Stimulated activated CD8-positive, alpha-beta memory T cell treated with anti-CD3 and anti-CD28 coated beads, Interleukin-2, amount 100 ng/mL, for 48 hours (primary cell): ENCODE data around the gene FAP.
A peak's percentile ranks its signal among the peaks of the same experiment; 100 is the strongest.

Source experiments
- DNase-seq, 2 donors: peaks; one replicate each; pipeline ENCODE4 v3.0.0-alpha.2; 2020; ENCODE audit warnings: low read depth in 2 of 2

The FAP gene

DNA sequence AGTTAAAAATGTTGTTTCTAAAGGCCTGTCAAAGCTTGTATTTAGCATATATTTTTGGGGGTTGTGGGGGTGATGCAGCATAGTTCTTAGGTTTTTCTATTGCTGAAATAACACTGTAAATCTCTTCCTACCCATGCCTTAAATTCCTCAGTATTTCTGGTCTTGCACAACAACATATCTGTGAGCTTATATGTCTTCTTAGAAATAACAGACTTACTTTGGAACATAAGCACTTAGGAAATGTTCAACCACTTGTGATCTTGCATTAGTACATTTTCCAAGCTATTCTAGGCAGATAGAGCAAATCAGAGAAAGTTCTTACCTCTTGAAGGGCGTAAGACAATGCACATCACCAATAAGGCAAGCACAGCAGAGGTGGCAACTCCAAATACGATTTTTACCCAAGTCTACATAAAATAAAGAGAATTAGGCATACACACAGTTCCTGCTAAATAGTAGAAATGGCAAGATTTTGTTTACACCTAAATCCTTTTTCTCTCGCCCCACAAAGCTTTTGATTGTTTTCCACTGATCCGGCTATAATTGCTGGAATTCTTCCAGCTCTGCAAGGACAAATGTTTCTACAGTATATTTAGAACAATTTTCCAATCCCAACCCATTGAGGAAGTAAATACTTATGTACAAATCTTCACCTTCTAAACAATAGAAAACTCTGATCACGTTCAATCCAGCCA, 512 bp downstream of the FAP start:
- DNase-seq = no peak

DNA sequence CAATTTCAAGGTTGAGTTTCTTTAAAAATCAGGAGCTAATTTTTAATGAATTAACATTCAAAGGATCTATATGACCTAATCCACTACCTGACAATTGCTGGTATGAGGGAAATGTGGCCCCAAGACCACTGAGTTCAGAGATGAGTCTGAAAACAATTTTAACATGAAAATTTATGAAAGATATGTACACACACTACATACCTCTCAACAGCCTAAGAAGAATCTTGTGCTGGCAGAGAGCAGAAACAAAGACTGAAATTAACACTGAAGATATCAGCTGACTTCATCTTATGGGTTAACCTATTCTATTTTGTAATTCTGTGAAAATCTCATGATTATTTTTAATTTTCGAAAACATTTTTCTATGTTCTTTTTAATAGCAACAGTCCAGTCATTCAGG, 1.7 kb downstream of the FAP start:
- DNase-seq = no peak

DNA sequence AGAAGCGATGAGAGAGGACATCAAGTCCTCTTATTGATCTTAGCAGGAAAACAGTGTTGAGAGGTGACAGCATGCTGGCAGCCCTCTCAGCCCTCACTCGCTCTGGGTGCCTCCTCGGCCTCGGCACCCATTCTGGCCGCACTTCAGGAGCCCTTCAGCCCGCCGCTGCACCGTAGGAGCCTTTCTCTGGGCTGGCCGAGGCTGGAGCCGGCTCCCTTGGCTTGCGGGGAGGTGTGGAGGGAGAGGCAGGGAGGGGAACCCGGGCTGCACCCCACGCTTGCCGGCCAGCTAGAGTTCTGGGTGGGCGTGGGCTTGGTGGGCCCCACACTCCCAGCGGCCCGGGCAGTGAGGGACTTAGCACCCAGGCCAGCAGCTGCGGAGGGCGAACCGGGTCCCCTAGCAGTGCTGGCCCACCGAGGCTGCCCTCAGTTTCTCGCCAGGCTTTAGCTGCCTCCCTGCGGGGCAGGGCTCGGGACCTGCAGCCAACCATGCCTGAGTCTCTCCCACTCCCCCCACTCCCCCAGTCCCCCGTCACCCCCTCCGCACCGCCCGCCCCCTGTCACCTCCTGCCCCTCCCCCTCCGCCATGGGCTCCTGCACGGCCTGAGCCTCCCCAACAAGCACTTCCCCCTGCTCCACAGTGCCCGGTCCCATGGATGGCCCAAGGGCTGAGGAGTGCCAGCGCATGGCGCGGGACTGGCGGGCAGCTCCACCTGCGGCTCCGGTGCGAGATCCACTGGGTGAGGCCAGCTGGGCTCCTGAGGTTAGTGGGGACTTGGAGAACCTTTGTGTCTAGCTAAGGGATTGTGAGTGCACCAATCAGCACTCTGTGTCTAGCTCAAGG, 8.4 kb downstream of the FAP start:
- DNase-seq = no peak

DNA sequence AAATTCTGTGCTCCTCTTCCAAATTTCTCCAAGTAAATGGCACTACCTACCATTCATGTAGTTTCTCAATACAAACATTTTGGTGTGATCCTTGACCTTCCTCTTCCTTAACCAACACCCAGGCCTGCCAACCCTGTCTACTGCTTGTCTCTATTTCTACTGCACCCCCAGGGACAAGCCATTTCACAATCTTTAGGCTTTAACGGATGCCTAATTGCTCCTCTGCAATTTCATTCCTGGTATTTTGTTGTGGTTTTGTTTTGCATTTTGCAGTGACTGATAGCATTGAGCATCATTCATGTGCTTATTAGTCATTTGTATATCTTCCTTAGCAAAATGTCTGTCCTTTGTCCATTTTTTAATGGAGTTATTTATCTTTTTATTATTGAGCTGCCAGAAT, 10.0 kb downstream of the FAP start:
- no peak for DNase-seq

- DNase-seq = no peak
These were observed 10.6 kb downstream of the FAP start for GRCh38 chr2:162232671-162233070.

GRCh38 chr2:162232027-162232426, 11.2 kb downstream of the FAP start:
- DNase-seq = no peak

DNA sequence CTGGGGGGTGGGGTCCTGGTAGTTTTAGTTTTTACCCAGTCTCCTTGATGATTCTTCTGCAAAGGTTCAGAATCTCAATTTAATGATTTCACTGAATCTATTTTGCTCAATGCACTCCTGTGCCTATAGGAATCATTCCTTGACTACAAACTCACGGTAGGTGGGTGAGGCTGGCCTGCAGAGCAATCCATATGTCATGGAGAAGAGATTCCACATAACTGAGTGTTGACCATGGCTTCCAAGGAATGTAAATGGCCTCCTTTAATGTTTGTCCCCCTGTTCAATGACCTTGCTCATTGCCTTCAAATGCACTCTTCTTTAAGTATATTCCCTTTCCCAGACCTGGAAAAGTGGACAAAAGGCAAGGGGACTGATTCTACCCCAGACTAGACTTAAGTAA, 12.5 kb downstream of the FAP start:
- DNase-seq = no peak

GRCh38 chr2:162226836-162227235, 16.4 kb downstream of the FAP start:
- DNase-seq = no peak

GRCh38 chr2:162221064-162221463, 22.2 kb downstream of the FAP start:
- DNase-seq = peak; percentile 30 to 38

DNA sequence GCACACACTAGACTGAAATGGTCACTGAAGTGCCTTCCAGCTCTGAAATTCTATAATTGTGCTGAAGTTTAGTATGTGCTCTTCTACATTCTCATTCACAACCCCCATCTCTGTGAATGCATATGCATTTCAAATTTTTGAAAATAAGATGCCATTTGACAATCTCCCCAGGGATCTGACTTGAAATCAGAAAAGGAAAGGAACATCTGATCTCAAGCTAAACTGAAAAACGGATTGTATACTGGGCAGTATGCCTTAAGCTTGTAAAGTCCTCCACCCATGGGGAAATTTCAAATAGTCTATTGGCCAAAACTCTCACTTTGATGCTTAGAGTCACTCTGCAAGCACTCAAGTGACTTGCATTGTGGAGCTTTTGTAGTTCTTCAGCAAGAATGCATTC, 22.9 kb downstream of the FAP start:
- DNase-seq = no peak

DNA sequence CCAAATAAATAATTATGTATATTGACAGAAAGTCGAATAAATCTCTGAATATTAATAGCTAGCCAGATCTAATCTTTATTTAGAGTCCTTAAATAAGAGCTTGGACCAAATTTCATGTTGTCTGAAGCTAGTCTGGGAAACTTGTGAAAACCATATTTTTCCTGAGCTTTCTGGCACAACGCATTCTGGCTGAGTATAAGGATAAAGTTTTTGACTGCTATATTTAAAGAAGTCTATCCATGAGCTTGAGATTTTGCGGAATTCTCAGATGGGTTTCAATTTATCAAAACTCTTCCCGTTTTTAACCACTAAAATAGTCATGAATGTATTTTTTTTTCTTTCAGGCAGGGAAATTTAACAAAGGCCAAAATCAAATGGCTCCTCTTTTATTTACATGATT, 23.8 kb downstream of the FAP start:
- DNase-seq = no peak

GRCh38 chr2:162217598-162217997, 25.6 kb downstream of the FAP start:
- DNase-seq = no peak

DNA sequence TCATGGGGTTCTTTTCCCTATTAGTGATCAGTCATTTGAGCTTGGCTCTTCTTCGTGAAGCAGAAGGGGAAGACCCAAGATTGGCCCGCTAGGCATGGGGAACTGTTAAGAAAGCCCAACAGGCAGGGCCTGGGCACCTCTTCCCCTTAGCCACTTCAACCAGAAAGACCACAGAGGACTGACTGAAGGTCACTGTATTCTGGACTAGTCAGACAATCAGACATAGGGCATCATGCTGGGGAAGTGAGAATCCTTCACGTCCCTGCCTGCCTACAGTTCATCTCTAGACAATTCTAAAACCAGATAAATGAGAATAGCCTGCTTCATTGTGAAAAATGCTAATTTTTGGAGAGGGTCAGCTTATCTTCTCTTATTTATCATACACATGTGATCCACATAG, 28.1 kb downstream of the FAP start:
- DNase-seq = no peak

GRCh38 chr2:162212366-162212765, 30.9 kb downstream of the FAP start:
- DNase-seq = no peak

DNA sequence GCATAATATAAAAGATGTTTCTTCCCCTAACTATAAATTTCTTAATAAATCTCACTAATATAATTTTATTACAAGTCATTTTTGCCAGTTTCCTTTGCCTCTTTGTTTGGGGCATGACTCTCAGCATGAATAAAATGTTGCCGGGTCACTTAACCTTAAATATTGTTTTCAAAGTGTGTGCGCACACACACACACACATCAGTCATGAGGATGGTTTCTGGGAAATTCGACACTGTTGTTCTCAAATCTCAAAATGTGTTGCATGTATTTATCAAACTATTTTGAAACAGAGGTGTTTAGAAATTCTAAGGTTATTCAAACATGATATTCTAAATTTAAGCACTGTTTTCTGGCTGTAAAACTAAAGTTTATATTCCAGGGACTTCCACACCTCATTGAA, 31.5 kb downstream of the FAP start:
- no peak for DNase-seq

DNA sequence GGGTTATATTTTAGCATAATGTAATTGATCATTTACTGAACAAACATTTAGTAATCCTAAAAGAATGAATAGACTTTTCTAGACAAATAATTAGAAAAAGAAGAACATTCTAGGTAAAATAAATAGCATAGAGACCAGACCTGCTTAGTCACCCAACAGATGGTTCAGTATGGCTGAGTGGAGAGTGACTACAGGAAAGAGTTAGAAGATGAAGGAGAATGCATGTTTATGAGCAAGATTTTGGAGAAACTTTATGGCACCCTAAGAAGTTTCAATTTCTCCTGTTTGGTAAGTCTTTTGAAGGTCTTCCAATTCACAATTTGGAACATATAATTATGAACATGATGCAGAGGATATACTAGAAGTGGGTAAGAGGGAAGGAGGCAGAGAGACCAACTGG, 32.9 kb downstream of the FAP start:
- no peak for DNase-seq

DNA sequence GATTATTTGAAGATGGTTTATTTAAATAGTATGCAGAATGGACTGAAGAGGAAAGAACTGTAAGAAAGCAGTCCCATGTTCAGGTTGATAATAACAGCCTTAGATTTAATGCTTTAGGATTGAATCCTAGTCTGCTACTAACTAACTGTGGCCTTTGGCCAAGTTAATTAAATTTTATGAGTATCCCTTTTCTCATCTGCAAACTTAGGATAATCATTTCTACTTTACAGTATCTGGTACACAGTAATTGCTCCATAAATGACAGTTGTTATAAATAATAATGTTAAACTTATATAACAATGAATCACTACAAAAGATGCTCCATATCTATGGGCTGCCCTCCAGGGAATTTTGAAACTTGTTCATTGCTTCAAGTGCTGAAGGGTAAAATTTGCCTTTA, 41.0 kb downstream of the FAP start:
- DNase-seq = no peak

DNA sequence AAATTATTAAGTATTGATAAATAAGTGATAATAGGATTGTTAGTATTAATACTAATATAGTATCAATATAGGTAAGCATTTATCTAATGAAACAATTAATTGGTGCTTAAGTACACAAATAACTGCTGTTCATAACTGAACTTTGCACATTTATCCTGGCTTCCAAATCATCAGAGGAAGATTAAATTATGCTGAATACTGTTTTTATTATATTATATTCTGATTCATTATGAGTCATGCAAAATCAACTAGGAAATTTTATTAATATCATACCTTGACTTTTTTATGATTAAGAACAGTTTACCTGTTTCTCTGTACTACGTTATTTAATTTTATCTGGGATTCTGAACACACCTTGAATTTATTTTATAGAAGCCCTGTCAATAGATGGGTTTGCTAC, 42.6 kb downstream of the FAP start:
- no peak for DNase-seq

DNA sequence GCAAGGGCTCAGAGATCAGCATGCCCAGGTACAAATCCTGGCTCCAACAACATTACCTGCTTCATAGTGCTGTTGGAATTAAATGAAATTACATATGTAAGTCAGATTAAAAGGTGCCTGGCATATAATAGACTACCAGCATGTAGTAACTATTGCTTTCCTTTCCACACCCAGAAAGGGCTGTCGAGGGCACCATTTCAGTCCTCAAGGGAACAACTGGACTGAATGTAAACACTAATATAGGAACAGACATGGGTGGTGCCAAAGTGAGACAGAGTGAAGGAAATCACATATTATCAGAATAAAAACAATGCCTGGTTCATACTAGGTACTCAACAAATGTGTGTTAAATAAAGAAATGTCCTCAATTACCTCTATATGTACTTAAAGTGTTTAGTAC, 43.3 kb downstream of the FAP start:
- DNase-seq = no peak

DNA sequence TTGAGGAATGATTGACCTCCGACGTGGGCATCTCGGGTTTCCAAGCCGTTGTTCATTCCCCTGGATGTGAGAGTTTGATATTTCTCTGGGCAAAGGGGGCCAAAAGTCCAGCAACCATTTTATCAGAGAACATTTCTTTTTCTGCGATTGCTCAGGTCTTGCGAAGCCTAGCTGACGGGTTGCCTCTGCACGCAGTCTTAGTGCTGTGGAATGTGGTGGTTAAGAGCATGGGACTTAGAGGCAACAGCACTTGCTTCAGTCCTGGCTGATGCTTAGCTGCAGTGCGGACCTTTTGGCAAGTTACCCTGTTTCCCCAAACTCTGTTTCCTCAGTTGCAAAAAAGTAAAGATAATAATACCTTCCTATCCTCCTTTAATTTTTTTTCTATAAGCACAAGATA, 45.0 kb downstream of the FAP start:
- no peak for DNase-seq

GRCh38 chr2:162197069-162197825, 46.0 kb downstream of the FAP start:
- no peak for DNase-seq

DNA sequence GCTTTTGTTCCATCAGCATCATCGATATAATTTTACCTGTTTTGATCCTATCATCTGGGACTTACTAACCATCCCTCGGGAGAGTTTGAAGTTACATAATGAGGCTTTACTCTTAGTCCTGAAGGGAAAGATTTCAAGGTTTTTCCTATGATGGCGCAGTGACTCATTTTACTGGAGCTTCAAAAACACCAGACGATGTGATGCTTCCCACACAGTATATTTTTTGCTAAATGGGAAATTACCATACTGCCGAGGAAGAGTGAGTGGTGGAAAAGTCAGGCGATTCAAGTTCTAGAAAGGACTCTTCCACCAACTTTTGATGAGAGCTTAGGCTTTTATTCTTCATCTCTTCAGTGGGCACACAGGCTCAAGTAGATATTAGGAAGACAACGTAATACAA, 46.6 kb downstream of the FAP start:
- no peak for DNase-seq

DNA sequence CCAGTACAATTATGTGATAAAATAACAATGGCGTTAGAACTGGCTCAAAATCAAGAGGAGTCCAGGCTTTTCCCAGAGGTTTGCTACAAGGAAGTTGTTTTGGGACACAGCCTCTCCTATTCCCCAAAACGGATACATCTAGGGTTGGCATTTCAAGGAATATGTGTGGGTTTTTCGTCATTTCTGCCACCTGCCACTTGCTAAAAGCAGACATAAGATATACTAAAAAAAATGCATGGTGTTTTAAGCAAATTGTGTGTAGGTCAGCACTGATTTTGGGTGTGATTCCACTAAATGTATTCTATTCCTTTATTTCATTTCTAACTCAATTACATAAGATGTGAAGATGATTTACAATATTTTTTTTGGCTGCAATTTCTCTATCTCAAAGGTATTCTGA, 54.8 kb downstream of the FAP start:
- DNase-seq = no peak
